ENCODE measurements around the gene C19orf73.

Gene C19orf73

DNA sequence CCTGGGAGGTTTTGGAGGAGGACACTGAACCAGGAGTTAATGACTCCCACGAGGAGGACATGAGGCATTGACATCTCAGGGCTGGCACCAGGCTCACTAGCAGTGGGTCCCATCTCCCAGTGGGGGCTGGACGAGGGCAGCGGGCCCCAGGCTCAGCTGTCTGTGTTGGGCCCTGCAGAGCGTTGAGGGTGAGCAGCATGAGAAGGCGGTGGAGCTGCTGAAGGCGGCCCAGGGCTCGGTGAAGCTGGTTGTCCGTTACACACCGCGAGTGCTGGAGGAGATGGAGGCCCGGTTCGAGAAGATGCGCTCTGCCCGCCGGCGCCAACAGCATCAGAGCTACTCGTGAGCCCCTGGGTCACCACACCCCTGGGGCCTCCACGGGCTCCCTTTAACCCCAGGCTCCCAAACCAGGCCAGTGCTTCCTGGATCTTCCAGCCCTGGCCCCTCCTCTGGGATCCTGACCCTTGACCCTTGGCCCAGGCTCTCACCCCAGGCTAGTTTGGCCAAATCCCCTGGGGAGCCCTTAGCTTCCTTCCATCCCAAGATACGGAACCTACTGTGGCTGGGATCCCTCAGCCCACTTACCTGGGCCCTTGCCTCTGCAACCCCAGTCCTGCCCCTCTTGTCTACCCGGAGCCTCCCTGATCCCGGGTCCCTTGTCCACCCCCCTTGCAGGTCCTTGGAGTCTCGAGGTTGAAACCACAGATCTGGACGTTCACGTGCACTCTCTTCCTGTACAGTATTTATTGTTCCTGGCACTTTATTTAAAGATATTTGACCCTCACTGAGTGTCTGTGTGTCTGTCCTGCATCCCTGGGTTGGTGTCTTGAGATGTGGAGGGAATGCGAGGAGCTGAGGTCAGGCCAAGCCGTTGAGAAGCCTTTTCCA lies 1.0 kb downstream of the C19orf73 start:
- ChIA-PET POLR2A (interaction anchor here (0.5 kb wide), 1 partner anchor 123 kb away, joined by 3 read pairs; no protein-coding TSS in a partner anchor), CTCF (interaction anchor here (1.3 to 3.3 kb wide), 7 partner anchors 10 to 125 kb away, joined by 3 to 15 read pairs (median 6); partner anchors contain the start of genes GYS1 and RUVBL2)
- TF ChIP-seq, protein P1, sequence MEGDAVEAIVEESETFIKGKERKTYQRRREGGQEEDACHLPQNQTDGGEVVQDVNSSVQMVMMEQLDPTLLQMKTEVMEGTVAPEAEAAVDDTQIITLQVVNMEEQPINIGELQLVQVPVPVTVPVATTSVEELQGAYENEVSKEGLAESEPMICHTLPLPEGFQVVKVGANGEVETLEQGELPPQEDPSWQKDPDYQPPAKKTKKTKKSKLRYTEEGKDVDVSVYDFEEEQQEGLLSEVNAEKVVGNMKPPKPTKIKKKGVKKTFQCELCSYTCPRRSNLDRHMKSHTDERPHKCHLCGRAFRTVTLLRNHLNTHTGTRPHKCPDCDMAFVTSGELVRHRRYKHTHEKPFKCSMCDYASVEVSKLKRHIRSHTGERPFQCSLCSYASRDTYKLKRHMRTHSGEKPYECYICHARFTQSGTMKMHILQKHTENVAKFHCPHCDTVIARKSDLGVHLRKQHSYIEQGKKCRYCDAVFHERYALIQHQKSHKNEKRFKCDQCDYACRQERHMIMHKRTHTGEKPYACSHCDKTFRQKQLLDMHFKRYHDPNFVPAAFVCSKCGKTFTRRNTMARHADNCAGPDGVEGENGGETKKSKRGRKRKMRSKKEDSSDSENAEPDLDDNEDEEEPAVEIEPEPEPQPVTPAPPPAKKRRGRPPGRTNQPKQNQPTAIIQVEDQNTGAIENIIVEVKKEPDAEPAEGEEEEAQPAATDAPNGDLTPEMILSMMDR (IDR thresholded peaks at IDR 0.05; ENCODE audit: control extremely low read depth, extremely low read depth, low read depth, missing control alignments), result no peak
- no peak for DNase-seq (ENCODE audit: extremely low spot score)

DNA sequence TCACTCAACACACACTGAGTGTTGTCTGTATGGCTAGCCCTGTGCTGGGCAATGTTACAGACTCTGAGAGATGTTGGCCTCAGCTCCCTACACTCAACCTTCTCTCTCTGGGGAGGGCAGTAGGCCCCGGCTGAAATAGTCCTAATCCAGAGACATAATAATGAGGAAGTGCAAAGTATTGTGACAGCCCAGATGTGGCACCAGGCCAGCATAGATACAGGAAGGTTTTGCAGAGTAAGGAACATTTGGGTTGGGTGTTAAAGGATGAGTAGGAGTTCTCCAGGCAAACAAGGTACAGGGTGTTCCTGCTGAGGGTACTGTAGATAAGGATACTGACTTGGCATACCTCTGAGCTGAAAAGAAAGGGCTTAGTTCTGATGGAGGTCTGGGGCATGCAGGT lies 2.4 kb downstream of the C19orf73 start:
- CTCF ChIA-PET, result interaction anchor here (1.5 to 3.8 kb wide), 4 partner anchors 11 to 117 kb away, joined by 3 to 37 read pairs (median 11); no protein-coding TSS in a partner anchor
- TF ChIP-seq, protein P1 (IDR thresholded peaks at IDR 0.05; ENCODE audit: control extremely low read depth, extremely low read depth, low read depth, missing control alignments), result no peak
- DNase-seq (ENCODE audit: extremely low spot score), result no peak
- POLR2A ChIA-PET, result no interaction called here

DNA sequence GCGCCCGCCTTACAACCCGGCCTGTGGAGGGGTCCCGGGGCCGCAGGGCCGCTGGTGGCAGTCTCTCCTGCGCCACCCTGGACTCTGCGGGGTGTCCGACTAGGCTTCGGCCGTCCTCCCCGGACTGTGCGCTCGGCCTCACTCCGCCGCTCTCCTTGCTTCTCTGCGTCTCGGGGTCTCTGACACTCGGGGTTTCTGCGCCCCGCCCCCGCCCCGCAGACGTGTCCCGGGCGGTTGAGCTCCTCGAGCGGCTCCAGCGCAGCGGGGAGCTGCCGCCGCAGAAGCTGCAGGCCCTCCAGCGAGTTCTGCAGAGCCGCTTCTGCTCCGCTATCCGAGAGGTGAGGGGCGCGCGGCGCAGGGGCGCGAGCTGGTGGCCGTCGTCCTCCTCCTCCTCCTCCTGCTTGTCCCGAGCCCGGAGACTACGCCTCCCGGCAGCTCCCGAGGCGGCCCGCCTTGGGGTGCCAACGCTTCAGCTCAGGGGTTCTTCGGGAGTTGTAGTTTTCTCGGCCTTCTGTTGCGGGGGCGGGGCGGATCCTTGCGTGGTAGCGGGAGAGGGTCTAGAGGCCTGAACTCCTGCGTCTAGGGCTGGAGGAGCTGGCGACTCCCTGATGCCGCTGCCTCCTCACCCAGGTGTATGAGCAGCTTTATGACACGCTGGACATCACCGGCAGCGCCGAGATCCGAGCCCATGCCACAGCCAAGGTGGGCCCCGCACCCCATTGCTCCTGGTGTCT lies 4.1 kb downstream of the C19orf73 start:
- ChIA-PET POLR2A (interaction anchor here (0.6 to 1.4 kb wide), 2 partner anchors 12 to 17 kb away, joined by 6 to 7 read pairs; no protein-coding TSS in a partner anchor), CTCF (interaction anchor here (0.7 to 3.8 kb wide), 20 partner anchors 8 to 211 kb away, joined by 3 to 37 read pairs (median 4); partner anchors contain the start of genes GYS1, RUVBL2 and SLC6A16)
- TF ChIP-seq, protein P1 (IDR thresholded peaks at IDR 0.05; ENCODE audit: control extremely low read depth, extremely low read depth, low read depth, missing control alignments), result no peak
- DNase-seq (ENCODE audit: extremely low spot score), result no peak

DNA sequence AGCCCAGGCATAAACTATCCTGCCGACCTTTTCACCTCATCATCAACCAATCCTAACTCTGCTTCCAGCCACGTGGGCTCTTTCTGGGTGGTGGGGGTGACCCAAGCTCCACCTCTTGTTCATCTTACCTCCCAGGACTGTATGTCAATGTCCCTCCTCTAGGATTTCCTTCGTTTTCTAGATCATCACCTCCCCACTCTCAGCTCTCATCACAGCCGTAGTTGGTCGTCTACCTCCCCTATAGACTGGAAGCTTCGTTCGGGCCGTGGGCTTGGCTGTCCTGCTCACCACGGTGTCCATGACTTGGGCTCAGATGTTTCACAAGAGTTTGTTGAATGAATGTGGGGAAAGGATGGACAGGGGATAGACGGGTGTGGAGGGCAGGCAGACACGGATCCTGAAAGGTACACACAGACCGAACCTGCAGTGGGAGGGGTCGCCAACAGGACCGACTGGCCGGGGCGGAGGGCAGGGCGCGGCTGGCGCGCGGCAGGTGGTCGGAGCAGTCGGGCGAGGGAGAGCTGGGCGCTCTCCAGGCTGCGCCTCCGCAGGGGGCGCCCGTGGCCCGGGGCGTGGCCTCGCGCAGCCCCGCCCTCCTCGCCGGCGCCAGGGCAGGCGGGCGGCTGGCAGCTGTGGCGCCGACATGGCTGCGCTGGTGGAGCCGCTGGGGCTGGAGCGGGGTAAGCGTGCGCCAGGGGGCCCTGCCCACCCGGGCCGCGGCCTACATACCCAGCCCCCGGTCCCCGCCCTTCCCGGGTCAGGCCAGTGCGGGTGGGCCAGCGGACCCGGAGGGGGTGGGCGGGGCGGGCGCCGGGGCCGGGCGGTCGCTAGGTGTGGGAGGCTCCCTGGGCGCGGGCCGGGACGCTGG lies 4.9 kb downstream of the C19orf73 start, which contains the start of gene LIN7B:
TSS of gene LIN7B (plus strand) at position 609 of the 868 bp plus-strand sequence. CDS start at position 644, 35 bp downstream.
- ChIA-PET POLR2A (interaction anchor here (0.6 to 1.4 kb wide), 2 partner anchors 13 to 16 kb away, joined by 6 to 7 read pairs; no protein-coding TSS in a partner anchor), CTCF (interaction anchor here (0.7 to 3.8 kb wide), 23 partner anchors 7 to 212 kb away, joined by 3 to 37 read pairs (median 4); partner anchors contain the start of genes GYS1, RUVBL2 and SLC6A16)
- TF ChIP-seq, protein P1 (IDR thresholded peaks at IDR 0.05; ENCODE audit: control extremely low read depth, extremely low read depth, low read depth, missing control alignments), result peak; percentile 75
- peak; percentile 93 for DNase-seq (ENCODE audit: extremely low spot score)

DNA sequence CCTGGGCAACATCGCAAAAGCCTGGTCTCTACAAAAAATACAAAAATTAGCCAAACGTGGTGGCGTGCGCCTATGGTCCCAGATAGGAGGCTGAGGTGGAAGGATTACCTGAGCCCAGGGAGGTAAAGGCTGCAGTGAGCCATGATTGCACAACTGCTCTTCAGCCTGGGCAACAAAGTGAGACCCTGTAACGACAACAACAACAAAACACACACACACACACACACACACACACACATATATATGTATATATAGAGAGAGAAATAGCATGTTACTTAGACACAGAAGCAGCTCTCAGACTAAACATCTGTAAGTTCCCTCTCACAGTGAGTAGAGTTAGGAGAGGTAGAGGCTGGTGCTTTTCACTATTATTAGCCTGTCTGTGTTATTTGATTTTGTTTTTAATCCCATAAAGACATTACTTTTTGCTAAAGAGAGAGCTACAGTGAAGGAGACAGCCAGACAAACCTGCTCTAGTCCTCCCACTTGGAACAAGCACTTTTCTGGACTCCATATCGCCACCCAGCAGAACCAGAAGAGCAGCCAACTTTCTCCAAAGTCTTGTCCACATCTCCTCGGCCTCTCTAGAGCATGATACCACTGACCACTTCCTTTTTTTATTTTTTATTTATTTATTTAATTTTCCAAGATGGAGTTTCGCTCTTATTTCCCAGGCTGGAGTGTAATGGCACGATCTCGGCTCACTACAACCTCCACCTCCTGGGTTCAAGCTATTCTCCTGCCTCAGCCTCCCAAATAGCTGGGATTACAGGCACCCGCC lies 7.5 kb downstream of the C19orf73 start:
- CTCF ChIA-PET, result interaction anchor here (0.8 to 2.8 kb wide), 4 partner anchors 13 to 88 kb away, joined by 3 to 10 read pairs (median 4); no protein-coding TSS in a partner anchor
- TF ChIP-seq, protein P1 (IDR thresholded peaks at IDR 0.05; ENCODE audit: control extremely low read depth, extremely low read depth, low read depth, missing control alignments), result no peak
- POLR2A ChIA-PET, result no interaction called here
- DNase-seq (ENCODE audit: extremely low spot score), result no peak
